Natural killer cell (primary cell): Measurements from ENCODE around the gene CDHR3. TPM values are rescaled to one million over a fixed set of nuclear protein-coding genes. Genes with fewer than 3 reads are reported as not detected.

Experiments used
- ATAC-seq, 3 donors: fragments of 150-1000 bp in 2 of 3; fragments of 200-7000 bp in 1 of 3; cut with Tn5 transposase; 1 replicate in 1 of 3; 2 replicates in 2 of 3; pipeline ENCODE4 v1.10.0; 2021; ENCODE audit warnings: mild to moderate bottlenecking in 2 of 3, moderate library complexity in 2 of 3
- DNase-seq, 2 donors: peaks; one replicate each; pipeline versions ENCODE4 v3.0.0 to v3.0.0-alpha.2; 2013 to 2021; ENCODE audit warnings: mixed read lengths in 1 of 2
- H3K27ac ChIP-seq: one replicate; pipeline ENCODE4 v1.5.1; 2013; ENCODE audit warnings: mild to moderate bottlenecking, low read length
- H3K27me3 ChIP-seq: one replicate; pipeline ENCODE4 v1.6.1; 2013; ENCODE audit warnings: low read length; ENCODE audit not compliant: control insufficient read depth, insufficient read depth
- H3K36me3 ChIP-seq: one replicate; pipeline ENCODE4 v1.6.1; 2013; ENCODE audit warnings: low read length; ENCODE audit not compliant: control insufficient read depth, insufficient read depth
- H3K4me1 ChIP-seq: one replicate; pipeline ENCODE4 v1.6.1; 2013; ENCODE audit warnings: low read length; ENCODE audit not compliant: control insufficient read depth, insufficient read depth
- H3K4me3 ChIP-seq: one replicate; pipeline ENCODE4 v1.5.1; 2013; ENCODE audit warnings: low read length
- H3K9me3 ChIP-seq: one replicate; pipeline ENCODE4 v1.6.1; 2013; ENCODE audit warnings: low read length; ENCODE audit not compliant: control insufficient read depth, insufficient read depth
- H3K27ac Mint-ChIP-seq, 2 donors: one replicate each; pipeline ENCODE4 v1.8.0; 2022; ENCODE audit warnings: mild to moderate bottlenecking in 2 of 2, mixed read lengths in 2 of 2, moderate library complexity in 1 of 2
- H3K27me3 Mint-ChIP-seq, 2 donors: one replicate each; pipeline ENCODE4 v1.8.0; 2022; ENCODE audit warnings: low read depth in 2 of 2, mixed read lengths in 2 of 2
- H3K36me3 Mint-ChIP-seq: one replicate; pipeline ENCODE4 v1.8.0; 2022; ENCODE audit warnings: mixed read lengths
- H3K4me1 Mint-ChIP-seq, 2 donors: one replicate each; pipeline ENCODE4 v1.8.0; 2022; ENCODE audit warnings: mixed read lengths in 2 of 2
- H3K4me3 Mint-ChIP-seq: one replicate; pipeline ENCODE4 v1.8.0; 2022; ENCODE audit warnings: mild to moderate bottlenecking, moderate library complexity, mixed read lengths
- H3K9me3 Mint-ChIP-seq, 2 donors: one replicate each; pipeline ENCODE4 v1.8.0; 2022; ENCODE audit warnings: mixed read lengths in 2 of 2
- WGBS: methylation state at CpG from one replicate; pipeline ENCODE4 v1.1.7; 2013; ENCODE audit warnings: missing lambda C conversion rate; ENCODE audit not compliant: insufficient coverage; 5-methylcytosine and 5-hydroxymethylcytosine counted together
- intact Hi-C: fragments of 100-400 bp; cut with micrococcal nuclease; formaldehyde crosslinking; loops from one replicate; pipeline ENCODE4 v1.14.2; 2022
- total RNA-seq, 4 donors: library from RNA; stranded (reverse); fragments of 120-200 nt in 1 of 4; gene quantifications; one replicate each; pipeline versions ENCODE4 v1.2.3 to v1.2.4, GENCODE V29; 2013 to 2022
- TF ChIP-seq, protein P1 (sequence below): fragments of 200-600 bp; IDR thresholded peaks from one replicate; pipeline ENCODE4 v1.8.0; 2022; ENCODE audit warnings: antibody characterized with exemption

Gene CDHR3
- total RNA-seq, 3 donors from 2014 or later (not counting 1 experiment from before 2014, with no cell fraction given), result 9.2 to 12.4 (median 10.2) TPM

GRCh38 chr7:106068538-106068961 lies 105.5 kb downstream of the CDHR3 start:
- Histone ChIP-seq H3K27ac (no peak overlapping the region), H3K36me3 (no peaks in the 10 kb centered on the region), H3K27me3 (no peaks in the 10 kb centered on the region), H3K4me1 (peaks cover 49% of the 10 kb centered on the region), H3K4me3 (no peak overlapping the region), H3K9me3 (no peaks in the 10 kb centered on the region)
- WGBS, result 98% methylated on average over 4 of the region's 4 CpGs
- peaks cover 32 to 34% of the 10 kb centered on the region in 2 donors for H3K4me1 Mint-ChIP-seq
- H3K36me3 Mint-ChIP-seq, result no peaks in the 10 kb centered on the region
- no peak for DNase-seq
- TF ChIP-seq, protein P1, sequence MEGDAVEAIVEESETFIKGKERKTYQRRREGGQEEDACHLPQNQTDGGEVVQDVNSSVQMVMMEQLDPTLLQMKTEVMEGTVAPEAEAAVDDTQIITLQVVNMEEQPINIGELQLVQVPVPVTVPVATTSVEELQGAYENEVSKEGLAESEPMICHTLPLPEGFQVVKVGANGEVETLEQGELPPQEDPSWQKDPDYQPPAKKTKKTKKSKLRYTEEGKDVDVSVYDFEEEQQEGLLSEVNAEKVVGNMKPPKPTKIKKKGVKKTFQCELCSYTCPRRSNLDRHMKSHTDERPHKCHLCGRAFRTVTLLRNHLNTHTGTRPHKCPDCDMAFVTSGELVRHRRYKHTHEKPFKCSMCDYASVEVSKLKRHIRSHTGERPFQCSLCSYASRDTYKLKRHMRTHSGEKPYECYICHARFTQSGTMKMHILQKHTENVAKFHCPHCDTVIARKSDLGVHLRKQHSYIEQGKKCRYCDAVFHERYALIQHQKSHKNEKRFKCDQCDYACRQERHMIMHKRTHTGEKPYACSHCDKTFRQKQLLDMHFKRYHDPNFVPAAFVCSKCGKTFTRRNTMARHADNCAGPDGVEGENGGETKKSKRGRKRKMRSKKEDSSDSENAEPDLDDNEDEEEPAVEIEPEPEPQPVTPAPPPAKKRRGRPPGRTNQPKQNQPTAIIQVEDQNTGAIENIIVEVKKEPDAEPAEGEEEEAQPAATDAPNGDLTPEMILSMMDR, result no peak
- no peaks in the 10 kb centered on the region for H3K9me3 Mint-ChIP-seq
- peaks cover 4 to 27% of the 10 kb centered on the region in 2 donors for H3K27me3 Mint-ChIP-seq
- intact Hi-C loops, result no loop called here
- H3K27ac Mint-ChIP-seq, result no peak overlapping the region
- no peak for ATAC-seq
- no peak overlapping the region for H3K4me3 Mint-ChIP-seq

- TF ChIP-seq, protein P1, result no peak
- Mint-ChIP-seq H3K4me3 (no peak overlapping the region), H3K36me3 (no peaks in the 10 kb centered on the region), H3K9me3 (no peaks in the 10 kb centered on the region), H3K4me1 (peaks cover 35 to 38% of the 10 kb centered on the region in 2 donors), H3K27ac (no peak overlapping the region), H3K27me3 (peaks cover 4 to 27% of the 10 kb centered on the region in 2 donors)
- DNase-seq, result no peak
- H3K36me3 ChIP-seq, result no peaks in the 10 kb centered on the region
- ATAC-seq, result no peak
- H3K4me1 ChIP-seq, result peaks cover 53% of the 10 kb centered on the region
- H3K4me3 ChIP-seq, result no peak overlapping the region
- intact Hi-C loops, result no loop called here
- no peaks in the 10 kb centered on the region for H3K27me3 ChIP-seq
- H3K9me3 ChIP-seq, result no peaks in the 10 kb centered on the region
- WGBS, result 90% methylated on average over 3 of the region's 3 CpGs
- H3K27ac ChIP-seq, result no peak overlapping the region
These were observed 105.9 kb downstream of the CDHR3 start for GRCh38 chr7:106068986-106069385.

GRCh38 chr7:106069471-106070200 lies 106.6 kb downstream of the CDHR3 start:
- WGBS, result 78% methylated on average over 9 of the region's 9 CpGs

More at GRCh38 chr7:106069471-106070200, 106.6 kb downstream of the CDHR3 start:
- ATAC-seq, result no peak
- Mint-ChIP-seq H3K9me3 (no peaks in the 10 kb centered on the region), H3K27ac (no peak overlapping the region), H3K27me3 (peaks cover 4 to 27% of the 10 kb centered on the region in 2 donors), H3K4me1 (peaks cover 39% of the 10 kb centered on the region in 2 donors), H3K36me3 (no peaks in the 10 kb centered on the region), H3K4me3 (no peak overlapping the region)
- H3K9me3 ChIP-seq, result no peaks in the 10 kb centered on the region
- H3K4me3 ChIP-seq, result no peak overlapping the region
- H3K36me3 ChIP-seq, result no peaks in the 10 kb centered on the region
- peaks cover 57% of the 10 kb centered on the region for H3K4me1 ChIP-seq
- H3K27ac ChIP-seq, result peak overlapping the region; percentile 88
- intact Hi-C loops, result loop anchor here (2.0 kb wide), 1 partner anchor 41 kb away; no protein-coding TSS in a partner anchor
- TF ChIP-seq, protein P1, result no peak
- H3K27me3 ChIP-seq, result no peaks in the 10 kb centered on the region
- DNase-seq, result no peak
